Central memory CD8-positive, alpha-beta T cell (primary cell): ENCODE results near the gene EHD4.

Source experiments
- ATAC-seq: fragments of 150-1000 bp; cut with Tn5 transposase; replicated peaks from 2 replicates; pipeline ENCODE4 v1.10.0; 2022; ENCODE audit warnings: mild to moderate bottlenecking, moderate FRiP score, moderate number of reproducible peaks; ENCODE audit not compliant: poor library complexity, severe bottlenecking; ENCODE audit errors: extremely low read depth
- DNase-seq, 2 donors: peaks; one replicate each; pipeline ENCODE4 v3.0.0; 2021; ENCODE audit warnings: low spot score in 2 of 2
- H3K27ac Mint-ChIP-seq: one replicate; pipeline ENCODE4 v1.8.0; 2022; ENCODE audit warnings: low read depth, mild to moderate bottlenecking, moderate library complexity, mixed read lengths
- H3K27me3 Mint-ChIP-seq: one replicate; pipeline ENCODE4 v1.8.0; 2022; ENCODE audit warnings: mixed read lengths
- H3K36me3 Mint-ChIP-seq: one replicate; pipeline ENCODE4 v1.8.0; 2022; ENCODE audit warnings: mild to moderate bottlenecking, moderate library complexity, mixed read lengths; ENCODE audit not compliant: insufficient read depth
- H3K4me1 Mint-ChIP-seq: one replicate; pipeline ENCODE4 v1.8.0; 2022; ENCODE audit warnings: mixed read lengths
- H3K4me3 Mint-ChIP-seq: one replicate; pipeline ENCODE4 v1.8.0; 2022; ENCODE audit warnings: mild to moderate bottlenecking, moderate library complexity, mixed read lengths
- H3K9me3 Mint-ChIP-seq: one replicate; pipeline ENCODE4 v1.8.0; 2022; ENCODE audit warnings: mixed read lengths

EHD4 gene

DNA sequence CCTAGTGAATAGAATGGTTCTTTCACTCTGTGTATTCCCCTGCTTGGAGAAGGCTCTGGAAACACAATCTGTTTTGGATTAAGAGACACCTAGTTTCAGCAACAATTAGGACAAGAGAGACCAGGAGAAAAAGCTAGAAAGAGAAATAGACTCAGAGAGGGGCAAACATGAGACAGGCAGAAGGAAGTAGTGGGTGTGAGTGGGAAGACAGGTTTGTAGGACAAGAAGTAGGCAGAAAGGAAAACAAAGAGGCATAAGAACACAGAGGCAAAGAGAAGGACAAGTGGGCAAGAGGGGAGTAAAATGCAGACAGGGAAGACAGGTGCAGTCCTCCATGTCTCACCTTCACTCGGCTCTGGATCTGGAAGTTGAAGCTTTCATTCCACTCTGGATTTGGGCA, 35.0 kb upstream of the EHD4 start:
- H3K9me3 Mint-ChIP-seq: no peaks in the 10 kb centered on the region
- H3K4me1 Mint-ChIP-seq: peaks cover 4% of the 10 kb centered on the region
- ATAC-seq (no peak), DNase-seq (no peak)
- no peak overlapping the region for H3K4me3 Mint-ChIP-seq
- H3K27me3 Mint-ChIP-seq: no peaks in the 10 kb centered on the region
- H3K36me3 Mint-ChIP-seq: no peaks in the 10 kb centered on the region
- no peak overlapping the region for H3K27ac Mint-ChIP-seq

DNA sequence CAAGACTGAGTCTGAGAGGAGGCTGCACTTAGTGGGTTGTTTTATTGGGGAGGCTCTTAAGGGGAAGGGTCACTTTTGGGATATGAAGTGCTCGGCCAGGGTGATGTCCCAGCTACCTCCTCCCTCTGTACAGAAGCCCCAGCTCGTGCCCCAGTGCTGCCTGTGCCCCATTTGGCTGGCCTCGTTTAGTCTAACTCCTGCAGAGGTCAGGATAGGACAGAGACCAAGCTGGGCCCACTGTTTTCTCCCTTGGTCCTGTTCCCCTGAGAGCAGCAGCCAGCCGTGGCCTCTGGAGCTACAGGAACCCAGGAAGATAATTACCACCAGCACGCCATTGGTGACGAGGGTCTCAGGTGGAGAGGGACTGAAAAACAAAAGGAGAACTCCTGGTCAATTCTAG, 30.0 kb upstream of the EHD4 start:
- no peaks in the 10 kb centered on the region for H3K4me1 Mint-ChIP-seq
- H3K27me3 Mint-ChIP-seq: peaks cover 26% of the 10 kb centered on the region
- DNase-seq (no peak), ATAC-seq (no peak)
- no peaks in the 10 kb centered on the region for H3K9me3 Mint-ChIP-seq
- no peak overlapping the region for H3K27ac Mint-ChIP-seq
- H3K4me3 Mint-ChIP-seq: no peak overlapping the region
- no peaks in the 10 kb centered on the region for H3K36me3 Mint-ChIP-seq

DNA sequence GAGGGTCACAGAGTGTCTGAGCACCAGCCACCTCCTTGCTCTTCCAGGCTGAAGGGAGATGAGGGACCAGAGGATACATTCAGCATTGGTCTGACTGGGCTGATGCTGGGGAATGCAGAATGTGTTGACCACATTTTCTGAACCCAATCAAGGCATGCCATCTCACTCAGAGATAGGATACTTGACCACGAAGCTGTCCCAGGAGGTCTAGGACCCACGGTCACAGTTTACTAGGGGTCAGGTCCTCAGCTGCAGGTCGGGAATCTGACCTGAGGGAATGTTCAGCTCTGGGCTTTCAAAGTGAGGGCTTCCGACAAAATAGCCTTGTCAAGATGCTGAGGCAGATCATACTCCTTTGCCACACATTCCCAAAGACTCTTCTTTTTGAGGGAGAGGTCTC, 28.9 kb upstream of the EHD4 start:
- ATAC-seq (no peak), DNase-seq (no peak)
- H3K27ac Mint-ChIP-seq: no peak overlapping the region

DNA sequence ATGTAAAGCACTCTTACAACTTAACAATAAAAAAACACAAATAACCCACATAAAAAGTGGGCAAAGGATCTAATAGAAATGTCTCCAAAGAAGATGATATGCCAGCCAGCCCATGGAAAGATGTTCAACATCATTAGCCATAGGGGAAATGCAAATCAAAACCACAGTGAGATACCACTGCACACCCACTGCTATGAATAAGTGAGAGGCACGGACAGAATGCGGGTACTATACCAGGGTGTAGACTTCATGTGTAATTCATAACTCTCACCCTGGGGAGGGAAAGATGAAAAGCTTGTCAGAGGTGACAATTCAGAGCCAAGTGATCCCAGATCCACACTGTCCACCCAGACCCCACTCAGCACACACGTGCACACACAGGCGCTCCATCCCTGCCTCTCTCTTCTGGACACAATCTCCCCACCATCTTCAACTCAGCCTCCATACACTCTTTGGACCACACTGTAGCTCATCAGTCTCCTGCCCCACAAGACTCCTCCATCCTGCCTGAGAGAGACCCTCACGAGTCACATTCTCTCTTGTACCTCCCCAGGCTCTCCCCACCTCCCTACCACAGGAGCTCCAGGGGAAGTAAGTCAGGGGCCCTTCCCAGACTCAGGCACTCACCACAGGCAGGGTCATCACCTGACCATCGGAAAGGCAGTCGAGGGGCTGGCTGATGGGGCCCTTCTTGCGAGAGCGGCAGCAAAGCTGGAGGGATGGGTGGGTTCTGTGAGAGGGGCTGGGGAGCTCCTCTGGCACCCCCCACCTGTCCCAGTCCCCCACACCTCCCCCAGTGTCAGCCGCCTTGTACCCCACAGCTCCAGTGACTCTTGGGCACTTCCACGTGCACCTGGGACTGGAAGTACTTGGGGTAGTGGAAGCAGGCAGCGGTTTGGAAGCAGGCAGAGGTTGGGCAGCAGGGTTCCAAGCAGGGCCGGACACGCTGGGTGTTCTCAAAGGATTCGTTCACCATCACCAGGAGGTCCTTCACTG, 27.2 kb upstream of the EHD4 start:
- DNase-seq: no peak
- H3K36me3 Mint-ChIP-seq: no peaks in the 10 kb centered on the region
- no peaks in the 10 kb centered on the region for H3K4me1 Mint-ChIP-seq
- peaks cover 26% of the 10 kb centered on the region for H3K27me3 Mint-ChIP-seq
- no peak for ATAC-seq
- H3K27ac Mint-ChIP-seq: no peak overlapping the region
- H3K9me3 Mint-ChIP-seq: no peaks in the 10 kb centered on the region
- H3K4me3 Mint-ChIP-seq: no peak overlapping the region

More for the DNA sequence above, 28.9 kb upstream of the EHD4 start:
- no peaks in the 10 kb centered on the region for H3K36me3 Mint-ChIP-seq
- no peak overlapping the region for H3K4me3 Mint-ChIP-seq
- no peaks in the 10 kb centered on the region for H3K4me1 Mint-ChIP-seq
- H3K9me3 Mint-ChIP-seq: no peaks in the 10 kb centered on the region
- H3K27me3 Mint-ChIP-seq: peaks cover 26% of the 10 kb centered on the region

DNA sequence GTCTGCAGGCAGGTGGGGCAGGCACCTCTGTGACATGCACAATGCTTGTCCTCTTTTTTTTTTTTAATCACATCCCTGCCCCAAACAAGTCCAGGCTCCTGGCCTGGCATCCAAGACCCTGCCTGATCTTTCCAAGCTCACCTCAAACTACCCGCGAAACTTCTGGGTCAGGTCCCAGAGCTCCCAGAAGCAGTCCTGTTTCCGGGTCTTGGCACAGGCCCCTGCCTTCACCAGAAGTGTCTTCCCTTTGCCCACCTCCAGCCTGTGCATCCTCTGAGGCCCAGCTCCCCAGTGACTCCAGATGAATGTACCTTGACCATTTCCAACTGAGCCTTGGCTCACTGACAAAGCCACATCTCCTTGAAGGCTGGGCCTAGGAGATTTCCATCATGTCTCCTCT, 25.5 kb upstream of the EHD4 start:
- no peak for ATAC-seq
- Mint-ChIP-seq H3K4me3 (no peak overlapping the region), H3K36me3 (no peaks in the 10 kb centered on the region), H3K27me3 (peaks cover 26% of the 10 kb centered on the region), H3K4me1 (no peaks in the 10 kb centered on the region), H3K9me3 (no peaks in the 10 kb centered on the region), H3K27ac (no peak overlapping the region)
- DNase-seq: no peak

DNA sequence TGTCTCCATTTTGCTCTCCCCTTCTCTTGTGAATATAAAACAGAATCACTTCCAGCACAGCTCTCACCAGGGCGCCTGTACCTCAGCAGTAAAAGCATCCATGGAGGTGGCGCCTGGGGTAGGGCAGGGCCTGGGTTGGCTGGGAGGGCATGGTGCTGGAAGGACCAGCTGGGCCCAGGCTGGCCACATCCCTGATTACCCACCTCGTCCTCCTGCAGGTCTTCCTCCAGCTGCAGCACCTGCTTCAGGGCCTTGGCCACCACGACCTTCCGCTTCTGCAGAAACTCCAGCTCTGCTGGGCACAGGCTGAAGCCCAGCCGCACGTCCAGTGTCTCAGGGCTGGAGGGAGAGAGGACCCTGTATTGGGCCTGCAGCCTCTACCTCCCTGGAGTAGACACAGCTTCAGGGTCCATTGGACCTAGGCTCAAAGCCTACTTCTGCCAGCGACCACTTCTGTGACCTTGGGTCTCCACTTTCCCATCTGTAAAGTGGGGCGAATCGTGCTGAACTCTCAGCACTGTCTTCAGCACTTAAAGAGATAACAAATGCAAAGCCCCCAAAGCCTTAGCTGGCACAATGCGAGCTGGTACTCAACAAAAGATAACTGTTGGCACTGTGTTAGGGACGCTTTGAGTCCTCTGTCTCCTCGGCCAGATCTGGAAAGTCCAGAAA, 24.7 kb upstream of the EHD4 start:
- DNase-seq (no peak), ATAC-seq (no peak)
- Mint-ChIP-seq H3K27ac (no peak overlapping the region), H3K4me3 (no peak overlapping the region), H3K9me3 (no peaks in the 10 kb centered on the region), H3K27me3 (peaks cover 26% of the 10 kb centered on the region), H3K36me3 (no peaks in the 10 kb centered on the region), H3K4me1 (no peaks in the 10 kb centered on the region)

DNA sequence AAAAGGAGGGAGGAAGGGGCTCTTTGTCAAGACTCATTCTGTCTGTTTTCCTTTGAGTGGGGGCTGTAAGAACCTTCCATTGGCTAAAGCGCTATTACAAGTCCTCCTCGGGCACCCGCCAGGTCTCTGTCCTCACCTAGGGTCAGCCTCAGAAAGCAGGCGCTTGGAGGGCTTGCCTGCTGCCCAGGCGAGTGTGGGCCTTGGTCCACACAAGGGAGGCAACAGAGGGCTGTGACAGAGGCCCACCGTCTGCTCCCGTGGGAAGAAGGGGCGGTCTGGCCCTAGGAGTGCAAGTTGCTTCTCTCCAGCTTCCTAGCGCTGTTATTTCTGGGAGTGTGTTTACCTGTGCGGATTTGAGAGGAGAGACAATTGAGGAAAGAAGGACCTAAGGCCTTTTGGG, 24.0 kb upstream of the EHD4 start:
- ATAC-seq (no peak), DNase-seq (no peak)
- H3K9me3 Mint-ChIP-seq: no peaks in the 10 kb centered on the region
- H3K4me1 Mint-ChIP-seq: no peaks in the 10 kb centered on the region
- no peak overlapping the region for H3K4me3 Mint-ChIP-seq
- H3K36me3 Mint-ChIP-seq: no peaks in the 10 kb centered on the region
- no peak overlapping the region for H3K27ac Mint-ChIP-seq
- peaks cover 26% of the 10 kb centered on the region for H3K27me3 Mint-ChIP-seq

DNA sequence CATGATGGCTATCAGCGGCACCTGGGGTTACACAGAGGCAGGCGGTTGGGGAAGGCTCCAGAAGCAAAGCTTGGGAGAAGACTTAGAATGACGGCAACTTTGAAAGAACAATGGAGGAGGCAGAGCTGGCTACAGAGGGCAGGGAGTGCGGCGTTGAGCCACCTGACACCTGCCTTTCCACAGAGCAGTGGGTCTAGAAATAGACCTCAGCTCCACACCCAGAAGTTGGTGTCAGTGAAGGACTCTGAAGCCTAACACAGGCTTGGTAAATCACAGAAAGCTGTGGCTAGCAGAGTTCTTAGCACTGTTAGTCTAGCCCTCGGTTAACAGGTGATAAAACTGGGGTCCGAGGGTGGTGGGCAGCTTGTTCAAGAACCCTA, 23.1 kb upstream of the EHD4 start:
- Mint-ChIP-seq H3K36me3 (no peaks in the 10 kb centered on the region), H3K27me3 (peaks cover 26% of the 10 kb centered on the region), H3K4me1 (no peaks in the 10 kb centered on the region), H3K4me3 (no peak overlapping the region), H3K9me3 (no peaks in the 10 kb centered on the region), H3K27ac (no peak overlapping the region)
- ATAC-seq (no peak), DNase-seq (no peak)

DNA sequence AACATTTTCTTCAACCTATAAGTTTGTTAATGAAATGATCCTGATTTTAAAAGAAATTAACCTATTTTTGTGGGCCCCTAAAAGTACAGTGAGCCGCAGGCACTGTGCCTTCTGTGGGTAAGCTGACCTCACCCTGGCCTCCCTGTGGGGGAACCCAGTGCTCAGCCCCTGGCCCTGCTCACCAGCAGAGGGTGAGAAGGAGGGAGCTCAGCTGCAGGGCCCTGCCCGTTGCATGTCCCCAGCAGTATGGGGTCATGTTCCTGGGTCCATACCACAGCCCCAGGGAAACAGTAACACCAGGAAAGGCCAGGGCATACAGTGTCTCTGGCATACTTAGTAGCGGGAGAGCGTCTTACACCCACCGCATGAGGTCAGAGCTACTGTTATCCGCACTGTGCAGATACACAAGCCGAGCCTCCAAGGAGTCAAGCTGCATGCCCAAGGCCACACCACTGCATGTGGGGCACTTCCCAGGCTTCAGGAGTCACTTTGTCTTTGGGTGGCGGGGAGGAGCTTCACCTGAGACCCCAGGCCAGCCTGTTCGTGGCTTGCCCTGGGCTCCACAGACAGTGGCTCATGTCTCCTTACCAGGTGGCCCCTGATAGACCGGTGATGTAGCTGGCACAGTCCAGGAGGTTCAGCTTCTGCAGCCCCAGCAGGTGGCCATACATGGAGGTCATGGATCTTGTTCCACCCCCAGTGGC, 22.6 kb upstream of the EHD4 start:
- DNase-seq: no peak
- Mint-ChIP-seq H3K27ac (no peak overlapping the region), H3K4me3 (no peak overlapping the region), H3K9me3 (no peaks in the 10 kb centered on the region), H3K4me1 (no peaks in the 10 kb centered on the region), H3K27me3 (peaks cover 24% of the 10 kb centered on the region), H3K36me3 (no peaks in the 10 kb centered on the region)
- no peak for ATAC-seq

DNA sequence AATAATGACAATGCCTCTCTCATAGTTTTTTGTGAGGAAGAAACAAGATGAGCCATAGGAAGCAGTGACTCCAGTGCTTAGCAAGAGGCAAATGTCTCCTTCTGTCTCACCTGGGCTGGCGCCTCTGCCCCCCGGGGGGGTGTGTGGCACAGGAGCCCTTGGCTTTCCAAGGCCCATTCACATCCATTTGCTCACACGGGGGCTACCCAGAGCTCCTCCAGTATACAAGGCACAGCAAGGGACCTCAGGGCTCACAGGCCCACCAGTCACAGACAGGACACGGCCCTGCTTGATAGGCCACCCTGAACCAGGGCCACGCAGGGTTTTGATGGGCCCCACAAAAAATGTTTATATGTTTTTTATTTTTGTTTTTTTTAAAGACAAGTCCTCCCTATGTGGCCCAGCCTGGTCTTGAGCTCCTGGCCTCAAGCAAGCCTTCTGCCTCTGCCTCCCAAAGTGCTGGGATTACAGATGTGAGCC, 21.9 kb upstream of the EHD4 start:
- H3K4me3 Mint-ChIP-seq: no peak overlapping the region
- ATAC-seq (no peak), DNase-seq (no peak)
- H3K36me3 Mint-ChIP-seq: peaks cover 1% of the 10 kb centered on the region
- H3K9me3 Mint-ChIP-seq: no peaks in the 10 kb centered on the region
- no peaks in the 10 kb centered on the region for H3K4me1 Mint-ChIP-seq
- no peak overlapping the region for H3K27ac Mint-ChIP-seq
- H3K27me3 Mint-ChIP-seq: peaks cover 16% of the 10 kb centered on the region

DNA sequence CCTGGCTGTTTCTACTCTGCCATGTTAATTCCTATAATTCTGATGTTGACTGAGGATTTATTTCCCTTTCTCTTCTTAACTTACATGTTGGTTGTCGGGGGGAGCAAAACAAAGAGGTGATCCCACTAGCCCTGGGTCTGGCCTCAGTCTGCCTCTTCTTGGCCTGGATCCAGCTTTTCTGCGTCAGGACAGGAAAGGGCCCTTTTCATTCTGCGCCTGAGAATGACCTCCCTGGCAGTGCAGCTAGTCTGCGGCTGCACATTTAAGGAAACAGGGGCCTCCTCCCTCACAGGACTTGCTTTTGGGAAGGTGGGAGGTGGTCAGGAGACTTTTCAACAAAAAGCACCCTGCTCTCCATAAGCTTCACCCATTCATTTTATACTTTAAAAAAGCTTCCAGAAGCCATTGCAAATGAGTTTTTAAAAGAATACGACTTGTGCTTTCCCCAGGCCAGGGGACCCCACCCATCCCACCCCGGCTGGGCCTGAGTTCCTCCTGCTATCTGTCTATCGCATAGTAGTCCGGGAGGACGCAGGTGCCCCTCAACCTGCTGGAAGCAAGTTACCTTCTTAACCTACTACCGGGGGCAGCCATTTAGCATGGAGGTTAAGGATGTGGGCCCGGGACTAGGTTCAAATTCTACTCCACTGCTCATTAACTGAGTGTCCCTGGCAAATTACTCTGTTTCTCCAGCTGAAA, 21.3 kb upstream of the EHD4 start:
- no peaks in the 10 kb centered on the region for H3K4me1 Mint-ChIP-seq
- H3K9me3 Mint-ChIP-seq: no peaks in the 10 kb centered on the region
- ATAC-seq: no peak
- H3K4me3 Mint-ChIP-seq: no peak overlapping the region
- no peak overlapping the region for H3K27ac Mint-ChIP-seq
- H3K27me3 Mint-ChIP-seq: peaks cover 12% of the 10 kb centered on the region
- DNase-seq: no peak
- H3K36me3 Mint-ChIP-seq: peaks cover 1% of the 10 kb centered on the region

DNA sequence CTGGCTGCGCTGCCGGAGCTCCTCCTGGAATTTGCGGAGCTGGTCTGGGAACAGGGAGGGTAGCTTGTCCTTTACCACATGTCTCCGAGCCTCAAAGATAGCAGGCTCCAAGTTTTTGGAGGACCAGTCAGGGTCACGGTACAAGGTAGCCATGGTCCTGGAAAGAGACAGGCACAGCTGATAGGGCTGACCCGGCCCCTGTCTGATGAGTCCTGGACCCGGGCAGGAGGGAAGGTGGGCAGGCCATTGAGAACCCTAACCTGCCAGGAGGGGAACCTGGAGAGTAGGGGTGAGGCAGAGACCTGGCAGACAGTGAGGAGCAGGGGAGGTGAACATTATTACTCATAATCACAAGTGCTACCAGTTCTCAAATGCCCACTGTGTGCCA, 20.4 kb upstream of the EHD4 start:
- peaks cover 5% of the 10 kb centered on the region for H3K27me3 Mint-ChIP-seq
- peaks cover 1% of the 10 kb centered on the region for H3K36me3 Mint-ChIP-seq
- H3K27ac Mint-ChIP-seq: no peak overlapping the region

More for the DNA sequence above, 20.4 kb upstream of the EHD4 start:
- no peaks in the 10 kb centered on the region for H3K4me1 Mint-ChIP-seq
- no peaks in the 10 kb centered on the region for H3K9me3 Mint-ChIP-seq
- H3K4me3 Mint-ChIP-seq: no peak overlapping the region
- ATAC-seq: no peak
- DNase-seq: no peak
